HepG2 (cell line): ENCODE measurements around the gene MBTPS1. TPM values are rescaled to one million over a fixed set of nuclear protein-coding genes. Genes with fewer than 3 reads are reported as not detected.

Source experiments
- ATAC-seq: fragments of 200-7000 bp; cut with Tn5 transposase; 3 replicates; pipeline ENCODE4 v1.9.1; 2020; ENCODE audit warnings: mild to moderate bottlenecking, moderate library complexity
- BruUV-seq: library from RNA; stranded (reverse); fragments of 400-500 nt; replicated peaks from 2 replicates; lab custom pipeline; 2021; lab: Mats Ljungman, UMichigan
- CTCF ChIA-PET: fragments of 300-600 bp; formaldehyde crosslinking; extraction: SDS; loops from one replicate; lab custom pipeline; 2021; ENCODE audit warnings: low total read pairs, inconsistent platforms, low intra/inter-chr PET ratio; lab: Yijun Ruan, JAX
- POLR2A ChIA-PET: fragments of 350-600 bp; sonication (Branson Sonifier 250); formaldehyde crosslinking; loops from one replicate; lab custom pipeline; 2020; ENCODE audit warnings: antibody characterized with exemption, inconsistent platforms; lab: Yijun Ruan, JAX
- DNase-seq: peaks from one replicate; pipeline ENCODE4 v3.0.0-alpha.2; 2015; ENCODE audit warnings: low spot score
- FAIRE-seq: peaks from 3 replicates; lab custom pipeline; 2011; peaks lifted over from hg19 to GRCh38; lab: Jason Lieb, UNC
- H2AFZ ChIP-seq: one replicate; pipeline ENCODE4 v1.6.1; 2011; ENCODE audit warnings: low read length, inconsistent platforms
- H3K27ac ChIP-seq: fragments of 300-600 bp; 3 replicates; pipeline ENCODE4 v1.8.0; 2011; ENCODE audit warnings: mixed run types, mild to moderate bottlenecking, mixed read lengths, low read length, inconsistent platforms; ENCODE audit not compliant: insufficient read depth; ENCODE audit errors: extremely low read length
- H3K27me3 ChIP-seq, 2 experiments: fragments of 200-600 bp in 1 of 2; 2 replicates in 1 of 2; 3 replicates in 1 of 2; pipeline versions ENCODE4 v1.6.0 to v1.8.0; 2011; ENCODE audit warnings: low read length in 2 of 2, mild to moderate bottlenecking in 2 of 2, moderate library complexity in 2 of 2, inconsistent platforms in 1 of 2; ENCODE audit not compliant: insufficient read depth in 2 of 2, control insufficient read depth in 1 of 2
- H3K36me3 ChIP-seq, 2 experiments: fragments of 200-600 bp in 1 of 2; replicated peaks in 1 of 2; 2 replicates in 1 of 2; 3 replicates in 1 of 2; pipeline versions ENCODE4 v1.5.1 to v1.8.0; 2011; ENCODE audit warnings: low read length in 2 of 2, inconsistent platforms in 1 of 2; ENCODE audit not compliant: insufficient read depth in 2 of 2, control insufficient read depth in 1 of 2
- H3K4me1 ChIP-seq: 2 replicates; pipeline ENCODE4 v1.5.1; 2012; ENCODE audit warnings: low read length, inconsistent platforms; ENCODE audit not compliant: insufficient read depth
- H3K4me2 ChIP-seq: 2 replicates; pipeline ENCODE4 v1.6.0; 2011; ENCODE audit warnings: low read depth, low read length, inconsistent platforms
- H3K4me3 ChIP-seq, 3 experiments: fragments of 200-600 bp in 1 of 3; sonication (generic), shearing (Covaris generic) in 1 of 3; replicated peaks in 1 of 3; 2 replicates each; pipeline ENCODE4 v1.5.1; 2011 to 2016; ENCODE audit warnings: low read length in 3 of 3, inconsistent platforms in 2 of 3, low read depth in 2 of 3, mild to moderate bottlenecking in 2 of 3, control low read depth in 1 of 3, mixed read lengths in 1 of 3; ENCODE audit not compliant: insufficient read depth in 1 of 3
- H3K79me2 ChIP-seq: one replicate; pipeline ENCODE4 v1.6.1; 2011; ENCODE audit warnings: low read length, inconsistent platforms; ENCODE audit not compliant: insufficient read depth
- H3K9ac ChIP-seq: 2 replicates; pipeline ENCODE4 v1.6.0; 2011; ENCODE audit warnings: mild to moderate bottlenecking, low read depth, low read length, inconsistent platforms; ENCODE audit not compliant: insufficient read depth
- H3K9me3 ChIP-seq: 2 replicates; pipeline ENCODE4 v1.5.1; 2012; ENCODE audit warnings: mild to moderate bottlenecking, low read length
- H4K20me1 ChIP-seq: 2 replicates; pipeline ENCODE4 v1.6.0; 2011; ENCODE audit warnings: inconsistent platforms, mild to moderate bottlenecking, low read length, moderate library complexity; ENCODE audit not compliant: insufficient read depth
- RAD21 ChIP-seq: fragments of 450-650 bp; formaldehyde crosslinking; IDR thresholded peaks from 2 replicates; pipeline ENCODE4 v1.5.0; 2020; ENCODE audit warnings: mild to moderate bottlenecking
- SNAPC2 ChIP-seq: sonication (generic); formaldehyde crosslinking; IDR thresholded peaks from 2 replicates; pipeline ENCODE4 v1.8.1; 2022; ENCODE audit warnings: mild to moderate bottlenecking, missing genetic modification reagents
- ZNF205 ChIP-seq: IDR thresholded peaks from 2 replicates; pipeline ENCODE4 v1.6.1; 2018; ENCODE audit warnings: missing biosample characterization, missing genetic modification reagents
- ZNF605 ChIP-seq: sonication (generic); formaldehyde crosslinking; IDR thresholded peaks from 2 replicates; pipeline ENCODE4 v1.8.0; 2022; ENCODE audit warnings: mild to moderate bottlenecking, missing genetic modification reagents
- ZNF619 ChIP-seq: sonication (generic); formaldehyde crosslinking; IDR thresholded peaks from 2 replicates; pipeline ENCODE4 v1.4.0; 2020; ENCODE audit warnings: mild to moderate bottlenecking, missing genetic modification reagents
- ZNF687 ChIP-seq: sonication (generic); formaldehyde crosslinking; IDR thresholded peaks from 2 replicates; pipeline ENCODE4 v1.5.1; 2020; ENCODE audit warnings: mild to moderate bottlenecking, missing genetic modification reagents, moderate library complexity
- ZSCAN12 ChIP-seq: sonication (generic); formaldehyde crosslinking; IDR thresholded peaks from 2 replicates; pipeline ENCODE4 v1.9.0; 2021; ENCODE audit warnings: mild to moderate bottlenecking, missing genetic modification reagents
- WGBS: methylation state at CpG from one replicate; pipeline ENCODE4 v1.1.6; 2017; ENCODE audit warnings: low lambda C conversion rate; 5-methylcytosine and 5-hydroxymethylcytosine counted together
- in situ Hi-C: cut with HindIII; loops from 2 replicates; pipeline ENCODE4 v1.10.0; 2017; ENCODE audit warnings: low pct_unique_long_range_greater_than_20kb; ENCODE audit not compliant: extremely low pct_ligation_motif_present
- intact Hi-C: fragments of 100-400 bp; cut with micrococcal nuclease; formaldehyde crosslinking; loops from one replicate; pipeline ENCODE4 v1.10.0; 2022; ENCODE audit not compliant: unreplicated experiment
- polyA plus RNA-seq, 8 experiments: library from polyadenylated mRNA; depleted of rRNA in 3 of 8; stranded (reverse) in 7 of 8; unstranded in 1 of 8; fragments of >200 nt; fragmentation: Illumina TruSeq in 4 of 8; extraction: Trizol in 4 of 8; gene quantifications; 2 replicates each; pipeline versions ENCODE4 v1.2.1 to v1.2.3, GENCODE V29; 2011 to 2016; ENCODE audit warnings: low read depth in 4 of 8, missing spikeins in 1 of 8, mixed read lengths in 1 of 8; ENCODE audit not compliant: insufficient read depth in 1 of 8
- total RNA-seq, 5 experiments: library from RNA; depleted of rRNA; stranded (reverse); fragments of >200 nt; fragmentation: Illumina TruSeq; extraction: Trizol; gene quantifications; 2 replicates each; pipeline ENCODE4 v1.2.3, GENCODE V29; 2016; ENCODE audit warnings: low read depth in 1 of 5

MBTPS1 gene
- total and polyA plus RNA-seq, 2 of the 13 experiments (the other 11 are each of a cell fraction or from before 2014, with no cell fraction given), result 56.7 to 91.3 TPM

DNA sequence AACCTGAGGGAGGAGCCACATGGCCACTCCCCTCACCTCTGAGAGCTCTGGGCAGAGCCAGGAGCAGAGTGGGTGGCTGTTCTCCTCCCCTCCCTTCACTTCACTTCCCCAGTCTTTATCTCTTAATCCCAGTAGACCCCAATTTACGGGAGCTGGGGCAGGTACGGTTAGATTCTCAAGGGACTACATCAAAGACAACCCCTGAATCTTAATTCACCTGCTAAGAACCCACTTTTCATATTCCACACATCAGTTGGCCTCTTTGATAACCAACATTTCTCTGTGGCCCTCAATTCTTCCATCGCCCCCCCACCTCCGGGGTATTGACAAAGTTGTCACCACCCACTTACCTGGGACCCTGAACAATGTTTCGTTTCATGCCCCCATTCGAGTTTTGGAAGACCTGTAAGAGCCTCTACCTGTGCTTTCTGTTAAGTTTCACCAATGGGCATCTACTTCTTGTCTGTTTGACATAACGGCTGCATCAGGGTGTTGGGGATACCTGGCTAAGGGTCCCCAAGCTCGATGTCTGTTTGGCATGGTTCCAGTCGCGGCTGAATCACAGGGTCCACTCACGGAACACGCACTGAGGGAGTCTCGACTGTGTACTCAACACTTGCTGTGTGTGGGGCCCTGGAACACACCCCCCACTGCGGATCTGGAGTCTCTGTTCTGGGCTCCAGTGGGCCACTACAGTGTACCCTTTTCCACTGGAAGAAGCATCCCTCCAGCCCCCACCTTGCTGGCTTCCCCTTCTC is 102.0 kb downstream of the MBTPS1 start:
- no peak for ATAC-seq
- CTCF ChIA-PET, result no interaction called here
- WGBS, result 43% methylated on average over 12 of the region's 14 CpGs
- TF ChIP-seq ZNF605 (CRISPR knock-in tag) (0 out of 2 replicates have a peak, but pooled peaks have one; percentile 30), ZNF687 (CRISPR knock-in tag) (0 out of 2 replicates have a peak, but pooled peaks have one; percentile 3), ZNF619 (CRISPR knock-in tag) (peak; percentile 39; the same call in 1 of the 2 replicates), SNAPC2 (CRISPR knock-in tag) (no peak), RAD21 (CRISPR knock-in tag) (0 out of 2 replicates have a peak, but pooled peaks have one; percentile 9), ZSCAN12 (CRISPR knock-in tag) (no peak), ZNF205 (no peak)
- no peaks in the 10 kb centered on the region for H3K79me2 ChIP-seq
- no peaks in the 10 kb centered on the region for H3K36me3 ChIP-seq
- H3K9ac ChIP-seq, result no peak overlapping the region
- H3K4me1 ChIP-seq, result peaks cover 16% of the 10 kb centered on the region
- H3K27ac ChIP-seq, result no peak overlapping the region
- H2AFZ ChIP-seq, result no peak overlapping the region
- no peak for FAIRE-seq
- peaks cover 10% of the 10 kb centered on the region; the same call in 1 of the 2 replicates for H3K9me3 ChIP-seq
- no TSS peak for BruUV-seq
- H4K20me1 ChIP-seq, result no peaks in the 10 kb centered on the region
- DNase-seq, result no peak
- H3K27me3 ChIP-seq, result peaks cover 0 to 13% of the 10 kb centered on the region in 2 experiments; a peak in 2 of 5 replicates
- POLR2A ChIA-PET, result interaction anchor here (0.6 to 1.4 kb wide), 6 partner anchors 19 to 773 kb away, joined by 3 to 15 read pairs (median 6); partner anchors contain the start of genes MBTPS1 and OSGIN1
- peak overlapping the region in 1 of 3 experiments; percentile 6; a peak in 1 of 6 replicates for H3K4me3 ChIP-seq
- in situ Hi-C loops (no loop called here), intact Hi-C loops (no loop called here)
- H3K4me2 ChIP-seq, result peak overlapping the region; percentile 15; the same call in 1 of the 2 replicates
